Measurements from ENCODE around the gene CNOT8.
"Not testable (repeated sequence)": the region's sequence is repeated elsewhere in the genome, so short reads cannot be mapped to it uniquely, and the experiment has no call there.

CNOT8 gene

GRCh38 chr5:154858297-154858971 is at the start of gene CNOT8:
Gene CNOT8, plus strand, starts transcription at chr5:154858627. Its CDS starts 4,652 bp downstream, at chr5:154863279.
- DNase-seq: peak; percentile 95

GRCh38 chr5:154811239-154811638 is 47.2 kb upstream of the CNOT8 start:
- DNase-seq: no peak

- peak; percentile 1 for DNase-seq
These were observed 46.6 kb upstream of the CNOT8 start for GRCh38 chr5:154811653-154812465.

- DNase-seq: no peak
These were observed 45.3 kb upstream of the CNOT8 start for GRCh38 chr5:154813158-154813557.

GRCh38 chr5:154813736-154814135 is 44.7 kb upstream of the CNOT8 start:
- no peak for DNase-seq

- DNase-seq: no peak
These were observed 43.4 kb upstream of the CNOT8 start for GRCh38 chr5:154815025-154815424.

- DNase-seq: no peak
These were observed 42.7 kb upstream of the CNOT8 start for GRCh38 chr5:154815684-154816247.

GRCh38 chr5:154816891-154817492 is 41.4 kb upstream of the CNOT8 start:
- DNase-seq: no peak

- no peak for DNase-seq
These were observed 40.6 kb upstream of the CNOT8 start for GRCh38 chr5:154817815-154818214.

GRCh38 chr5:154818471-154819116 is 39.8 kb upstream of the CNOT8 start:
- DNase-seq: no peak

- no peak for DNase-seq
These were observed 38.9 kb upstream of the CNOT8 start for GRCh38 chr5:154819546-154819945.

- no peak for DNase-seq
These were observed 38.0 kb upstream of the CNOT8 start for GRCh38 chr5:154820383-154820782.

GRCh38 chr5:154822896-154823295 is 35.5 kb upstream of the CNOT8 start:
- DNase-seq: not testable (repeated sequence)

GRCh38 chr5:154823605-154824004 is 34.8 kb upstream of the CNOT8 start:
- no peak for DNase-seq

GRCh38 chr5:154824070-154824469 is 34.4 kb upstream of the CNOT8 start:
- DNase-seq: no peak

GRCh38 chr5:154829181-154829588 is 29.2 kb upstream of the CNOT8 start:
- no peak for DNase-seq

- no peak for DNase-seq
These were observed 28.7 kb upstream of the CNOT8 start for GRCh38 chr5:154829589-154830218.

GRCh38 chr5:154830219-154830595 is 28.2 kb upstream of the CNOT8 start:
- no peak for DNase-seq

- DNase-seq: no peak
These were observed 27.8 kb upstream of the CNOT8 start for GRCh38 chr5:154830596-154830995.

GRCh38 chr5:154831451-154831850 is 27.0 kb upstream of the CNOT8 start:
- DNase-seq: no peak

GRCh38 chr5:154832804-154833203 is 25.6 kb upstream of the CNOT8 start:
- DNase-seq: not testable (repeated sequence)

- DNase-seq: no peak
These were observed 24.4 kb upstream of the CNOT8 start for GRCh38 chr5:154834053-154834452.

- not testable (repeated sequence) for DNase-seq
These were observed 22.8 kb upstream of the CNOT8 start for GRCh38 chr5:154835701-154836052.
